OCI-LY7 (cell line): ENCODE results near the gene MED25. TPM values are rescaled to one million over a fixed set of nuclear protein-coding genes. Genes with fewer than 3 reads are reported as not detected.

Source experiments
- BruUV-seq: library from RNA; stranded (reverse); fragments of 400-500 nt; replicated peaks from 2 replicates; lab custom pipeline; 2021; lab: Mats Ljungman, UMichigan
- CTCF ChIA-PET: fragments of 300-600 bp; sonication (Branson Sonifier 250); formaldehyde crosslinking; loops from one replicate; lab custom pipeline; 2022; ENCODE audit warnings: antibody characterized with exemption; ENCODE audit not compliant: unreplicated experiment; lab: Charles Lee
- POLR2A ChIA-PET: fragments of 300-600 bp; sonication (Branson Sonifier 250); formaldehyde crosslinking; loops from one replicate; lab custom pipeline; 2022; ENCODE audit warnings: antibody characterized with exemption; lab: Charles Lee
- DNase-seq: peaks from one replicate; pipeline ENCODE4 v3.0.0-alpha.2; 2015; ENCODE audit warnings: low spot score
- H2AFZ ChIP-seq: fragments of 200-600 bp; sonication (generic), shearing (Covaris generic); 2 replicates; pipeline ENCODE4 v1.6.1; 2014; ENCODE audit warnings: mild to moderate bottlenecking, antibody characterized with exemption, low read length, moderate library complexity
- H3K27ac ChIP-seq: fragments of 200-600 bp; sonication (generic); 2 replicates; pipeline ENCODE4 v1.5.1; 2014; ENCODE audit warnings: mixed run types, low read depth, mild to moderate bottlenecking, moderate library complexity, low read length, inconsistent platforms; ENCODE audit not compliant: poor library complexity, severe bottlenecking
- H3K36me3 ChIP-seq: fragments of 200-600 bp; sonication (generic); 2 replicates; pipeline ENCODE4 v1.6.1; 2014; ENCODE audit warnings: mild to moderate bottlenecking, antibody characterized with exemption, low read length, moderate library complexity, mixed read lengths; ENCODE audit not compliant: insufficient read depth
- H3K4me1 ChIP-seq: fragments of 200-600 bp; sonication (generic); 2 replicates; pipeline ENCODE4 v1.5.1; 2014; ENCODE audit warnings: mild to moderate bottlenecking, low read length; ENCODE audit not compliant: insufficient read depth, poor library complexity, severe bottlenecking
- H3K4me2 ChIP-seq: fragments of 200-600 bp; sonication (generic); 2 replicates; pipeline ENCODE4 v1.6.1; 2014; ENCODE audit warnings: mild to moderate bottlenecking, low read length
- H3K4me3 ChIP-seq: fragments of 200-600 bp; sonication (generic); 2 replicates; pipeline ENCODE4 v1.5.1; 2014; ENCODE audit warnings: mild to moderate bottlenecking, low read depth, low read length; ENCODE audit not compliant: poor library complexity, severe bottlenecking
- H3K79me2 ChIP-seq: fragments of 200-600 bp; sonication (generic); 2 replicates; pipeline ENCODE4 v1.6.1; 2016; ENCODE audit warnings: low read depth, mild to moderate bottlenecking, low read length, moderate library complexity, mixed read lengths; ENCODE audit not compliant: insufficient read depth
- H3K9me2 ChIP-seq: fragments of 200-600 bp; sonication (generic); 2 replicates; pipeline ENCODE4 v1.6.1; 2016; ENCODE audit warnings: mild to moderate bottlenecking, low read length, mixed read lengths; ENCODE audit not compliant: insufficient read depth
- H3K9me3 ChIP-seq: fragments of 200-600 bp; sonication (generic); 2 replicates; pipeline ENCODE4 v1.6.1; 2014; ENCODE audit warnings: mild to moderate bottlenecking, mixed run types, low read length, mixed read lengths
- H4K20me1 ChIP-seq: fragments of 200-600 bp; sonication (generic); 2 replicates; pipeline ENCODE4 v1.6.1; 2014; ENCODE audit warnings: mild to moderate bottlenecking, antibody characterized with exemption, low read length, moderate library complexity, mixed read lengths; ENCODE audit not compliant: insufficient read depth
- EZH2phosphoT487 ChIP-seq: fragments of 200-600 bp; sonication (generic); IDR thresholded peaks from 2 replicates; pipeline ENCODE4 v1.6.1; 2018; ENCODE audit warnings: low read depth, borderline replicate concordance, mild to moderate bottlenecking, mixed run types, antibody characterized with exemption, low read length, moderate library complexity, mixed read lengths
- intact Hi-C: fragments of 100-400 bp; cut with micrococcal nuclease; formaldehyde crosslinking; loops from one replicate; pipeline ENCODE4 v1.10.0; 2022; ENCODE audit not compliant: unreplicated experiment
- total RNA-seq, 2 experiments: library from RNA; depleted of rRNA in 1 of 2; stranded (reverse); fragments of >200 nt in 1 of 2; shearing (Covaris generic) in 1 of 2; gene quantifications; 2 replicates each; pipeline ENCODE4 v1.2.3, GENCODE V29; 2014 to 2022
- TF ChIP-seq, protein P1 (sequence below): fragments of 200-600 bp; sonication (generic); conservative IDR thresholded peaks from 2 replicates; pipeline ENCODE4 v1.5.1; 2014; ENCODE audit warnings: mild to moderate bottlenecking, antibody characterized with exemption, low read length, moderate library complexity, mixed read lengths

MED25 gene
- total RNA-seq, 2 experiments from 2014 or later, result 85.1 to 111 TPM

DNA sequence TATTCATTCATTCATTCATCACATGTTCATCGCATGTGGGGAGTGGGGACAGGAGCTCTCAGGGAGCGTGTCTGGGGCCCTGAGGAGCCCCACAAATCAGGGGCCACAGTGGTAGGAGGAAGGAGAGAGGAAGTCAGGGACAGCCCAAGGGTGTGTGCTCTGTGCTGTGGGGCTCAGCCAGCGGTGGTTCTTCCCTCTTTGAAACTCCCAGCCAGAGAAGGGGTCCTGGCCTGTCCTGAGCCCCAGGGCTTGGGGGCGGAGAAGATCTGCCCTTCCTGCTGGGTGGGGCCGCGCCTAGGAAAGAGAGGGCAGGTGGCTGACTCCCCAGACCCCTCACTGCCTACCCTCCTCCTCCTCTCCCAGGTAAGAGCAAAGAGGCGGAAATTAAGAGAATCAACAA, 36.7 kb upstream of the MED25 start:
- no peak overlapping the region for H3K4me3 ChIP-seq
- no peaks in the 10 kb centered on the region for H3K9me3 ChIP-seq
- TF ChIP-seq, protein P1, sequence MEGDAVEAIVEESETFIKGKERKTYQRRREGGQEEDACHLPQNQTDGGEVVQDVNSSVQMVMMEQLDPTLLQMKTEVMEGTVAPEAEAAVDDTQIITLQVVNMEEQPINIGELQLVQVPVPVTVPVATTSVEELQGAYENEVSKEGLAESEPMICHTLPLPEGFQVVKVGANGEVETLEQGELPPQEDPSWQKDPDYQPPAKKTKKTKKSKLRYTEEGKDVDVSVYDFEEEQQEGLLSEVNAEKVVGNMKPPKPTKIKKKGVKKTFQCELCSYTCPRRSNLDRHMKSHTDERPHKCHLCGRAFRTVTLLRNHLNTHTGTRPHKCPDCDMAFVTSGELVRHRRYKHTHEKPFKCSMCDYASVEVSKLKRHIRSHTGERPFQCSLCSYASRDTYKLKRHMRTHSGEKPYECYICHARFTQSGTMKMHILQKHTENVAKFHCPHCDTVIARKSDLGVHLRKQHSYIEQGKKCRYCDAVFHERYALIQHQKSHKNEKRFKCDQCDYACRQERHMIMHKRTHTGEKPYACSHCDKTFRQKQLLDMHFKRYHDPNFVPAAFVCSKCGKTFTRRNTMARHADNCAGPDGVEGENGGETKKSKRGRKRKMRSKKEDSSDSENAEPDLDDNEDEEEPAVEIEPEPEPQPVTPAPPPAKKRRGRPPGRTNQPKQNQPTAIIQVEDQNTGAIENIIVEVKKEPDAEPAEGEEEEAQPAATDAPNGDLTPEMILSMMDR, result no peak
- no peak for TF ChIP-seq EZH2phosphoT487
- H2AFZ ChIP-seq, result no peak overlapping the region
- BruUV-seq, result no TSS peak
- peaks cover 15% of the 10 kb centered on the region for H3K4me1 ChIP-seq
- H3K27ac ChIP-seq, result no peak overlapping the region
- CTCF ChIA-PET, result no interaction called here
- no peaks in the 10 kb centered on the region for H4K20me1 ChIP-seq
- POLR2A ChIA-PET, result no interaction called here
- H3K79me2 ChIP-seq, result no peaks in the 10 kb centered on the region
- H3K4me2 ChIP-seq, result no peak overlapping the region
- intact Hi-C loops, result no loop called here
- H3K9me2 ChIP-seq, result no peaks in the 10 kb centered on the region
- no peak for DNase-seq
- peaks cover 46% of the 10 kb centered on the region for H3K36me3 ChIP-seq

DNA sequence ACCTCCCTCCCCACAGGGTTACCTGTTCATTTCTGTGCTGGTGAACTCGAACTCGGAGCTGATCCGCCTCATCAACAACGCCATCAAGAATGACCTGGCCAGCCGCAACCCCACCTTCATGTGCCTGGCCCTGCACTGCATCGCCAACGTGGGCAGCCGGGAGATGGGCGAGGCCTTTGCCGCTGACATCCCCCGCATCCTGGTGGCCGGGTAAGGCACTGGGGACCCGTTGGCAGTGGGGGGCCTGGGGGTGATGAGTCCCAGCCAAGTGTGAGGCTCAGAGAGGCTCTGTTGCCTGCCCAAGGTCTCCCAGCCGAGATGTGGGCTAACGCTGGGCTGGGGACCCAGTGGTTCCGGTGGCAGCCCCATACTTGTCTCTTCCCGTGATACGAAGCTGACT, 35.6 kb upstream of the MED25 start:
- no TSS peak for BruUV-seq
- ChIA-PET POLR2A (no interaction called here), CTCF (no interaction called here)
- no peak for DNase-seq
- Histone ChIP-seq H3K9me2 (no peaks in the 10 kb centered on the region), H3K4me3 (no peak overlapping the region), H3K27ac (no peak overlapping the region), H3K36me3 (peaks cover 48% of the 10 kb centered on the region), H3K79me2 (no peaks in the 10 kb centered on the region), H4K20me1 (no peaks in the 10 kb centered on the region), H3K4me2 (no peak overlapping the region), H3K9me3 (no peaks in the 10 kb centered on the region), H2AFZ (no peak overlapping the region), H3K4me1 (peaks cover 15% of the 10 kb centered on the region)
- intact Hi-C loops, result no loop called here
- TF ChIP-seq, protein P1, result no peak
- no peak for TF ChIP-seq EZH2phosphoT487

DNA sequence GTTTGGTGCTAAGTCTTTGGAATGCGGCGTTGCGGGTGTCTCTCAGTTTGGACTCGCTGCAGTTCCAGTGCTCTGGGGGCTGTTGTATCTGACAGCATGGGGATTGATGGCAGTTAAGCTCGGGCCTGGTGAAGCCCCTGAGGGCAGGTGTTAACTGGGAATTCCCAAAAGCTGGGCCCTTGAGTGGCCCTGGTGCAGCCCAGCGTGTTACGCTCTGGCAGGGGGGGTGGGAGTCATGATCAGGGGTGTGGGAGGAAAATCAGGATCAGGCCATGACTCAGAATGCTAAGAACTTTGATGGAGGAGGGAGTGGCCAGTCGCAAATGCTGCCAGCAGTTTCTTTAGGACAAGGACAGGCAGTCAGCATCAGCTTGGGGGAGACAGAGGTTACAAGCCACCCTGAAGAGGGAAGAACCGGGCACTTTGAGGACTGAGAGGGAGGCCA, 31.7 kb upstream of the MED25 start:
- Histone ChIP-seq H3K27ac (no peak overlapping the region), H2AFZ (no peak overlapping the region), H3K79me2 (no peaks in the 10 kb centered on the region), H3K9me2 (no peaks in the 10 kb centered on the region), H3K4me2 (no peak overlapping the region), H3K36me3 (peaks cover 77% of the 10 kb centered on the region), H3K4me1 (no peaks in the 10 kb centered on the region), H4K20me1 (no peaks in the 10 kb centered on the region), H3K9me3 (no peaks in the 10 kb centered on the region), H3K4me3 (no peak overlapping the region)
- intact Hi-C loops, result no loop called here
- ChIA-PET POLR2A (no interaction called here), CTCF (no interaction called here)
- no peak for TF ChIP-seq EZH2phosphoT487
- TF ChIP-seq, protein P1, result no peak
- no peak for DNase-seq
- no TSS peak for BruUV-seq
